T-cell (primary cell): ENCODE results near the gene VPS11. TPM values are rescaled to one million over a fixed set of nuclear protein-coding genes. Genes with fewer than 3 reads are reported as not detected.
A peak's percentile ranks its signal among the peaks of the same experiment; 100 is the strongest.

ENCODE experiments used
- ATAC-seq, 4 experiments: fragments of 200-7000 bp in 3 of 4; fragments of 150-1000 bp in 1 of 4; cut with Tn5 transposase; replicated peaks in 1 of 4; 1 replicate in 3 of 4; 2 replicates in 1 of 4; pipeline ENCODE4 v1.10.0; 2021; ENCODE audit warnings: moderate library complexity in 3 of 4, mild to moderate bottlenecking in 2 of 4, moderate number of reproducible peaks in 1 of 4
- CTCF ChIA-PET, 2 donors: fragments of 300-600 bp; sonication (Branson Sonifier 250); formaldehyde crosslinking; loops; one replicate each; lab custom pipeline; 2022; ENCODE audit warnings: antibody characterized with exemption in 2 of 2; lab: Charles Lee
- POLR2A ChIA-PET, 2 donors: fragments of 300-600 bp; sonication (Branson Sonifier 250); formaldehyde crosslinking; loops; one replicate each; lab custom pipeline; 2022; ENCODE audit warnings: antibody characterized with exemption in 2 of 2; lab: Charles Lee
- DNase-seq, 35 experiments: peaks; one replicate each; pipeline versions ENCODE4 v3.0.0 to v3.0.0-alpha.2; 2013 to 2023
- H3K27ac ChIP-seq: one replicate; pipeline ENCODE4 v1.5.1; 2013; ENCODE audit warnings: low read length
- H3K27me3 ChIP-seq, 2 experiments: replicated peaks in 1 of 2; 1 replicate in 1 of 2; 2 replicates in 1 of 2; pipeline versions ENCODE4 v1.6.1 to v1.7.0; 2013; ENCODE audit warnings: low read length in 1 of 2, mixed read lengths in 1 of 2; ENCODE audit not compliant: control insufficient read depth in 2 of 2, insufficient read depth in 2 of 2; ENCODE audit errors: extremely low read depth in 1 of 2
- H3K36me3 ChIP-seq, 2 donors: 1 replicate in 1 of 2; 2 replicates in 1 of 2; pipeline versions ENCODE4 v1.6.1 to v1.7.0; 2013; ENCODE audit warnings: low read length in 1 of 2; ENCODE audit not compliant: control insufficient read depth in 2 of 2, insufficient read depth in 1 of 2; ENCODE audit errors: extremely low read depth in 1 of 2
- H3K4me1 ChIP-seq, 2 experiments: 1 replicate in 1 of 2; 2 replicates in 1 of 2; pipeline versions ENCODE4 v1.6.1 to v1.7.0; 2013; ENCODE audit warnings: low read length in 2 of 2, mixed read lengths in 1 of 2; ENCODE audit not compliant: insufficient read depth in 2 of 2, control insufficient read depth in 1 of 2; ENCODE audit errors: extremely low read depth in 1 of 2
- H3K4me3 ChIP-seq, 2 donors: 1 replicate in 1 of 2; 2 replicates in 1 of 2; pipeline versions ENCODE4 v1.5.1 to v1.7.0; 2013; ENCODE audit warnings: mild to moderate bottlenecking in 2 of 2, low read length in 1 of 2, moderate library complexity in 1 of 2; ENCODE audit not compliant: control insufficient read depth in 1 of 2; ENCODE audit errors: extremely low read depth in 1 of 2
- H3K9me3 ChIP-seq: 2 replicates; pipeline ENCODE4 v1.7.0; 2013
- H3K27ac Mint-ChIP-seq, 2 donors: one replicate each; pipeline ENCODE4 v1.8.0; 2020 to 2021; ENCODE audit warnings: mild to moderate bottlenecking in 2 of 2, mixed read lengths in 2 of 2
- H3K27me3 Mint-ChIP-seq, 2 donors: one replicate each; pipeline ENCODE4 v1.8.0; 2021 to 2022; ENCODE audit warnings: mixed read lengths in 2 of 2
- H3K36me3 Mint-ChIP-seq: one replicate; pipeline ENCODE4 v1.8.0; 2021; ENCODE audit warnings: mixed read lengths
- H3K4me1 Mint-ChIP-seq, 3 donors: one replicate each; pipeline ENCODE4 v1.8.0; 2020 to 2022; ENCODE audit warnings: mixed read lengths in 3 of 3, mild to moderate bottlenecking in 1 of 3
- H3K4me3 Mint-ChIP-seq, 3 donors: one replicate each; pipeline ENCODE4 v1.8.0; 2020 to 2022; ENCODE audit warnings: mild to moderate bottlenecking in 3 of 3, mixed read lengths in 3 of 3, moderate library complexity in 3 of 3
- H3K9me3 Mint-ChIP-seq, 3 donors: one replicate each; pipeline ENCODE4 v1.8.0; 2020 to 2022; ENCODE audit warnings: mixed read lengths in 3 of 3
- WGBS: methylation state at CpG from one replicate; pipeline ENCODE4 v1.1.5; 2013; ENCODE audit warnings: missing lambda C conversion rate; ENCODE audit not compliant: insufficient coverage; 5-methylcytosine and 5-hydroxymethylcytosine counted together
- total RNA-seq, 35 experiments: library from RNA in 6 of 35; stranded (reverse) in 6 of 35; fragments of 120-200 nt in 1 of 35; gene quantifications; one replicate each; pipeline versions ENCODE4 v1.2.1 to v1.2.4 and lab custom pipeline; 2013 to 2026

The VPS11 gene
- total RNA-seq, 5 donors from 2014 or later (not counting 1 experiment from before 2014, with no cell fraction given): 59.5 to 69.8 (median 62.6) TPM

DNA sequence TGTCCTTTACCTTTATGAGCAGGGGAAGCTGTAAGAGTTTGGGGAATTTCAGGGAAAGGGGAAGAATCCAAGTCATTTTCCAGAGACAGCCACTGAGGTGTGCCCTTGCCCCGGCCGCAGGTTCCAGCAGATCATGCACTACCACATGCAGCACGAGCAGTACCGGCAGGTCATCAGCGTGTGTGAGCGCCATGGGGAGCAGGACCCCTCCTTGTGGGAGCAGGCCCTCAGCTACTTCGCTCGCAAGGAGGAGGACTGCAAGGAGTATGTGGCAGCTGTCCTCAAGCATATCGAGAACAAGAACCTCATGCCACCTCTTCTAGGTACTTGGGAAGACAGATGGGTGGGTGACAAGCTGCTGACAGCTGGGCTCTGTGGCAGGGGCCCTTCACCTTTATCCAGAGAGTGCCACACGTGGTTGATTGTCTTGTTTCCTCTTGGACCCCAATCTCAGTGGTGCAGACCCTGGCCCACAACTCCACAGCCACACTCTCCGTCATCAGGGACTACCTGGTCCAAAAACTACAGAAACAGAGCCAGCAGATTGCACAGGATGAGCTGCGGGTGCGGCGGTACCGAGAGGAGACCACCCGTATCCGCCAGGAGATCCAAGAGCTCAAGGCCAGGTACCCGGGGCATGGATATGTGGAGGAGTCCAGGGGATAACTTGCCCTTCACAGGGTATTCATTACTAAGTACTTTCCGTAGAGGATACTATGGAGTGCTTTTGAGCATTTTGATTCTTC lies 11.2 kb downstream of the VPS11 start:
- Histone ChIP-seq H3K27me3 (no peaks in the 10 kb centered on the region), H3K27ac (no peak overlapping the region), H3K9me3 (no peaks in the 10 kb centered on the region), H3K36me3 (peaks cover 27 to 73% of the 10 kb centered on the region in 2 donors), H3K4me1 (no peaks in the 10 kb centered on the region), H3K4me3 (no peak overlapping the region)
- Mint-ChIP-seq H3K27me3 (no peaks in the 10 kb centered on the region), H3K9me3 (no peaks in the 10 kb centered on the region), H3K36me3 (peaks cover 44% of the 10 kb centered on the region), H3K4me1 (no peaks in the 10 kb centered on the region), H3K27ac (no peak overlapping the region), H3K4me3 (no peak overlapping the region)
- 98% methylated on average over 16 of the region's 19 CpGs for WGBS
- DNase-seq (no peak), ATAC-seq (no peak)
- CTCF ChIA-PET: interaction anchor here (0.5 to 0.7 kb wide), 2 partner anchors 17 to 147 kb away, joined by 3 to 6 read pairs; no protein-coding TSS in a partner anchor
- POLR2A ChIA-PET: interaction anchor here in 1 of 2 donors (0.5 kb wide), 1 partner anchor 63 kb away, joined by 3 read pairs; no protein-coding TSS in a partner anchor

DNA sequence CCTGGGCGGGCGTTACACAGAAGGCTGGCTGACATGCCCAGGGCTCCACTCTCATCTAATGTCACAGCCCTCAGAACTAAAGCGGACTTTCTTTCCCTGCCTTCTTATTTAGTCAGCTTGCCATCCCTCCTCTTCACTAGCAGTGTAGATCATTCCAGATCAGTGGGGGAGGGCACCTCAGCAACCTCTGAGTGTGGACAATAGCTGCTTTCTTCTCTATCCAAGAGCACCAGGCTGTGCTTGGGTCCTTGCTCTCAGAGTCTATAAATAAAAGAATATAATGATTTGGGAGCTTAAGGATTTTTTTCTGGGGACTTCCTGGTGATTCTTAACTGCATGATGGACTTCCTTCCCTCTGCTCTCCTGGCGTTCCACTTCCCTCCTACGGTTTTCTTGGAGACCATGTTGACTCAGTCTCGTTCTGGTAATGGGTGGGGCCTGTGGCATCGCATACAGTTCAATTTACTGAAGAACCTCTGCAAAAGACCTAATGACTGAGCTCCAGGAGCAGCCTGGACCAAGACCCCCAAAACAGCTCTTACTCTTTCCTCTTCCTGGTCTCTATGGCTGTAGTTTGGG lies 14.2 kb downstream of the VPS11 start:
- DNase-seq (no peak), ATAC-seq (no peak)
- Mint-ChIP-seq H3K27me3 (no peaks in the 10 kb centered on the region), H3K4me1 (peaks cover 7 to 14% (median 13%) of the 10 kb centered on the region in 3 donors), H3K9me3 (no peaks in the 10 kb centered on the region), H3K36me3 (peaks cover 40% of the 10 kb centered on the region), H3K4me3 (no peak overlapping the region), H3K27ac (peak overlapping the region in 1 of 2 donors; percentile 4)
- Histone ChIP-seq H3K36me3 (peaks cover 21 to 56% of the 10 kb centered on the region in 2 donors), H3K4me3 (no peak overlapping the region), H3K9me3 (no peaks in the 10 kb centered on the region), H3K4me1 (peaks cover 3 to 24% of the 10 kb centered on the region in 2 experiments), H3K27me3 (no peaks in the 10 kb centered on the region), H3K27ac (no peak overlapping the region)
- 100% methylated on average over 3 of the region's 7 CpGs for WGBS
- CTCF ChIA-PET: interaction anchor here in 1 of 2 donors (0.8 kb wide), 1 partner anchor 14 kb away, joined by 3 read pairs; the partner anchor contains the start of gene VPS11
- POLR2A ChIA-PET: interaction anchor here in 1 of 2 donors (0.6 to 0.7 kb wide), 3 partner anchors 13 to 24 kb away, joined by 3 read pairs; partner anchors contain the start of gene VPS11

DNA sequence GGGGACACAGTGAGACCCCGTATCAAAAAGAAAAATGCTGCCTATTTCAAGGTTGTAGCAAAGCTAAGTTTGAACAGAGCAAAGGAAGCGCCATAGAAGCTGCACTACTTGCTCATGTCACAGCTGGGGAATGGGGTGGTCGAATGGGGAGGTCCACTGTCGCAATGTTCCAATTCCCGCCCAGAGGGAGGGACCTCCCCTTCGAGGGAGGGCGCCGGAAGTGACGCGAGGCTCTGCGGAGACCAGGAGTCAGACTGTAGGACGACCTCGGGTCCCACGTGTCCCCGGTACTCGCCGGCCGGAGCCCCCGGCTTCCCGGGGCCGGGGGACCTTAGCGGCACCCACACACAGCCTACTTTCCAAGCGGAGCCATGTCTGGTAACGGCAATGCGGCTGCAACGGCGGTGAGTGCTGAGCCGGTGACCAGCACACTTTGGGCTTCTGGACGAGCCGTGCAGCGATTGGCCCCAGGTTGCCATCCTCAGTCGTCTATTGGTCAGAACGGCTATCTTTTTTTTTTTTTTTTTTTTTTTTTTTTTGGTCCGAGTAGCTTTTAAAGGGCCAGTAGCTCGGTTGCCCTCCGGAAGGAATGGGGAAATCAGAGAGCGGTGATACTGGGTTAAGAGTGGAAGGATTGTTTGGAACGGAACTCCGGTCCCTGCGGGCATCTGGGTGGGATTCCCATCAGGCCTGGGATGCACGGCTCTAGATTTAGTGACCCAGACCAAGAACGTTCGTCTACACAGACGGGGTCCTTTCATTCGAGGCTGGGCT lies 17.2 kb downstream of the VPS11 start, which contains the start of gene HMBS:
Gene HMBS, plus strand, starts transcription at position 219 of the 774 bp plus-strand sequence. Its CDS starts 153 bp downstream, at position 372.
- Histone ChIP-seq H3K27me3 (no peaks in the 10 kb centered on the region), H3K27ac (peak within 1 kb of the TSS; percentile 57), H3K36me3 (peaks cover 10 to 26% of the 10 kb centered on the region in 2 donors), H3K9me3 (no peaks in the 10 kb centered on the region), H3K4me3 (peak within 1 kb of the TSS; percentile 70 to 96), H3K4me1 (peaks cover 3 to 30% of the 10 kb centered on the region in 2 experiments)
- Mint-ChIP-seq H3K27ac (peak within 1 kb of the TSS; percentile 92 to 97), H3K4me3 (peak within 1 kb of the TSS; percentile 89 to 93 (median 91)), H3K36me3 (peaks cover 20% of the 10 kb centered on the region), H3K4me1 (peaks cover 15 to 22% (median 18%) of the 10 kb centered on the region in 3 donors), H3K9me3 (no peaks in the 10 kb centered on the region), H3K27me3 (no peaks in the 10 kb centered on the region)
- CTCF ChIA-PET: interaction anchor here (0.6 to 2.3 kb wide), 17 partner anchors 9 to 276 kb away, joined by 3 to 16 read pairs (median 4); partner anchors contain the start of genes DPAGT1 (in 1 of the 2), RNF26 (in 1 of the 2), SLC37A4 (in 1 of the 2) and VPS11 (in 1 of the 2)
- WGBS: under 1% methylated on average over 42 of the region's 45 CpGs
- POLR2A ChIA-PET: interaction anchor here (0.5 to 1.7 kb wide), 15 partner anchors 8 to 1084 kb away, joined by 3 to 16 read pairs (median 9); partner anchors contain the start of genes C2CD2L (in 1 of the 2), DPAGT1 (in 1 of the 2), HINFP (in 1 of the 2) and TRAPPC4 (in 1 of the 2)
- DNase-seq (peak; percentile 79 to 96 (median 89)), ATAC-seq (peak; percentile 93 to 95 (median 94))

DNA sequence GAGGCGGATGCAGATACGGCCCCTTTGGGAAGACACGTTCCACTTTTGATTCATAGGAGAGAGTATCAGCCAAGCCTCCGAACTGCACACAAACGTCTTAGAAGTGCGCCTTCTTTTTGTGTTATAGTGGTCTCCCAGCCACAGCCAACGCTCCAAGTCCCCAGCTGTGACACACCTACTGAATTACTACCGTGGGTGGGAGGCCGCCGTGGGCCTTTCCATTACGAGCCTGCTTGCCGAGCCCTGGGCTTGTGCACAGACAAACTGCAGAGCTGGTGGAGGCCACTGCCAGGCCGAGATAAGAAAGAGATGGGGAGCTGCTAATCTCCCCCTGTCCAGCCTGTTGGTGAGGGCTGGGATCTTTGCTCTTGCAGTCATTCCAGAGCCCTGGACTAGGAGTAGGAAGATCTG lies 17.8 kb downstream of the VPS11 start:
- Histone ChIP-seq H3K4me3 (peak overlapping the region; percentile 70 to 96), H3K27me3 (no peaks in the 10 kb centered on the region), H3K36me3 (peaks cover 7 to 20% of the 10 kb centered on the region in 2 donors), H3K4me1 (peaks cover 3 to 30% of the 10 kb centered on the region in 2 experiments), H3K9me3 (no peaks in the 10 kb centered on the region), H3K27ac (peak overlapping the region; percentile 57)
- Mint-ChIP-seq H3K9me3 (no peaks in the 10 kb centered on the region), H3K4me1 (peaks cover 15 to 22% (median 18%) of the 10 kb centered on the region in 3 donors), H3K36me3 (peaks cover 22% of the 10 kb centered on the region), H3K27me3 (no peaks in the 10 kb centered on the region), H3K27ac (peak overlapping the region; percentile 92 to 97), H3K4me3 (peak overlapping the region; percentile 89 to 93 (median 91))
- ATAC-seq (no peak), DNase-seq (peak in 2 of 35 experiments; percentile 4 to 29)
- ChIA-PET CTCF (interaction anchor here in 1 of 2 donors (0.6 to 2.3 kb wide), 13 partner anchors 9 to 276 kb away, joined by 3 to 16 read pairs (median 5); partner anchors contain the start of genes DPAGT1 and VPS11), POLR2A (interaction anchor here (0.5 to 1.7 kb wide), 15 partner anchors 7 to 1085 kb away, joined by 3 to 16 read pairs (median 8); partner anchors contain the start of genes C2CD2L (in 1 of the 2), DPAGT1 (in 1 of the 2), HINFP (in 1 of the 2) and VPS11 (in 1 of the 2))
- 4% methylated on average over 3 of the region's 13 CpGs for WGBS

DNA sequence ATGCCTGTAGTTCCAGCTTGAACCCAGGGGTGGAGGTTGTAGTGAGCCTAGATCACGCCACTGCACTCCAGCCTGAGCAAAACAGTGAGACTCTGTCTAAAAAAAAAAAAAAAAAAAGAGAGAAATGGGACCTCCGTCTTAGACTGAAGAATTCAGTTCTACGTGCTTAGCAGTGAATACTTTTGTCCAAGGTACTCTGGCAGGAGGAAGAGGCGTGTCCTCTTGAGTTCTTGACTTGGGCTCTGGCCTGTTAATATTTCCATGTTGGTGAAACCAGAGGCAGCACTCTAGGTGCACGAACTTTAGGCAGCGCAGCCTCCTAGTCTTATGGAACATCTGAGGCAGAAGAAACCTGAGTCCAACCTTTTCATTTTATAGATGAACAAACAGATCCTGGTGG lies 19.5 kb downstream of the VPS11 start:
- CTCF ChIA-PET: interaction anchor here in 1 of 2 donors (0.6 kb wide), 1 partner anchor 73 kb away, joined by 5 read pairs; no protein-coding TSS in a partner anchor
- no peak overlapping the region for H3K27ac ChIP-seq
- Mint-ChIP-seq H3K9me3 (no peaks in the 10 kb centered on the region), H3K27ac (no peak overlapping the region), H3K4me1 (peaks cover 15 to 22% (median 20%) of the 10 kb centered on the region in 3 donors), H3K4me3 (peak overlapping the region in 2 of 3 donors; percentile 18 to 36), H3K36me3 (peaks cover 8% of the 10 kb centered on the region), H3K27me3 (no peaks in the 10 kb centered on the region)
- peaks cover 3 to 30% of the 10 kb centered on the region in 2 experiments for H3K4me1 ChIP-seq
- ATAC-seq (no peak), DNase-seq (no peak)
- peaks cover 0 to 6% of the 10 kb centered on the region in 2 donors for H3K36me3 ChIP-seq
- H3K9me3 ChIP-seq: no peaks in the 10 kb centered on the region
- 84% methylated on average over 5 of the region's 6 CpGs for WGBS
- H3K27me3 ChIP-seq: no peaks in the 10 kb centered on the region
- H3K4me3 ChIP-seq: no peak overlapping the region
- POLR2A ChIA-PET: interaction anchor here in 1 of 2 donors (0.6 kb wide), 1 partner anchor 310 kb away, joined by 4 read pairs; no protein-coding TSS in a partner anchor
